ENCODE data around the gene HCRTR1.

Gene HCRTR1

DNA sequence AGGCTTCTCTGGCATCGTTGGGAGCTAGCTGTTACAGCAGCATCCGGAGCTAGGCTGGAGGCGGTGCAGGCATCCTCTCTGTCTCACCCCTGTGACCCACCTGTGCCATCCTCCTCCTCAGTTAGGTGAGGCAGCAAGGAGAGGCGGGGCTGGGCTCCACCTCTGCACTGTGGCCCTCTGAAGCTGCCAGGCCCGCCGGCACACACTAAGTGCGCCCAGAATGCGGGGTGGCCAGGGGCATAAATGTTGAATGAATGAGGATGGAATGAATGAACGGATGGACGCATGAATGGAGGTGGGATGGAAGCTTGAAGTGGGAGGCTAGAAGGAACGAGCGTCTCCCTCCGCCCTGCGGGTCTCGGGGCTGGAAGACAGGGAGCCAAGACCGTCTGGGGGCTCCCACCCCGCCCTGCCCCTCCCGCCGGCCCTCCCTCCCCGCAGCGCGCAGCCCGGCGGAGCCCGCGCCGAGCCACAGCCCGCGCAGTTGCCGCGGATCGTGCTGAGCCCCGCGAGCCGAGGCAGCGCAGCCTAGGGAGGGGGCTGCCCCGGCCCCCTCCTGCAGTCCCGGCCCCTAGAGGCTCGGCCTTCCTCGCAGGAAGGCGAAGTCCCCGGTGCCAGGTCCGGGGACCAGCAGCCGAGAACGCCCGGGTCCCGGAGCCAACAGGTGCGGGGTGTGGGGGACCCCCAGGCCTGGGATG is at the start of gene HCRTR1:
Gene HCRTR1, plus strand, starts transcription at position 472 of the 698 bp plus-strand sequence. CDS start 1,504 bp downstream, outside the sequence.
- DNase-seq = no peak

DNA sequence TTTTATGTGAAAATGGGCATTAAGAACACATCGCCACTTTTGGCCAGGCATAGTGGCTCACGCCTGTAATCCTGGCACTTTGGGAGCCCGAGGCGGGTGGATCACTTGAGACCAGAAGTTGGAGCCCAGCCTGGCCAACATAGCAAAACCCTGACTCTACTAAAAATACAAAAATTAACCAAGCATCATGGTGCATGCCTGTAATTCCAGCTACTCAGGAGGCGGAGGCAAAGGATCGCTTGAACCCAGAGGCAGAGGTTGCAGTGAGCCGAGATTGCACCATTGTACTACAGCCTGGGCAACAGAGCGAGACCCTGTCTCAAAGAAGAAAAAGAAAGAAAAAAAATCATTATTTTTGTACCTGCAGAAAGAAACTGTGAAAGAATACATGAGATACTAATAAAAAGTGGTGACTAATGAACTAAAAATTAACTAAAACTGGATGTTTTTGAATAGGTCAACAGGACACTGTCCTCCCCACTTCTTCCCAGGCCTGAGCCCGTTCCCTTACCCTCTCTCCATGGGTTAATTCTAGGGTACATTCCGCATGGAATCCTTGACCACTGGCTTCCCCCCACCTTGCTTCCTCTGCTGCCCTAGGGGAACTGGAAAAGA is 49.4 kb upstream of the HCRTR1 start:
- no peak for DNase-seq

- no peak for DNase-seq
These were observed 48.4 kb upstream of the HCRTR1 start for GRCh38 chr1:31568895-31569595.

- DNase-seq = no peak
These were observed 47.8 kb upstream of the HCRTR1 start for GRCh38 chr1:31569596-31570173.

- no peak for DNase-seq
These were observed 47.3 kb upstream of the HCRTR1 start for GRCh38 chr1:31570228-31570627.

GRCh38 chr1:31570906-31571305 is 46.6 kb upstream of the HCRTR1 start:
- DNase-seq = no peak

GRCh38 chr1:31571340-31572295 is 45.9 kb upstream of the HCRTR1 start:
- DNase-seq = no peak

GRCh38 chr1:31572323-31573104 is 45.0 kb upstream of the HCRTR1 start:
- no peak for DNase-seq

GRCh38 chr1:31573261-31573660 is 44.2 kb upstream of the HCRTR1 start:
- no peak for DNase-seq

GRCh38 chr1:31574749-31575368 is 42.6 kb upstream of the HCRTR1 start:
- DNase-seq = no peak

GRCh38 chr1:31575369-31576140 is 41.9 kb upstream of the HCRTR1 start:
- DNase-seq = no peak

GRCh38 chr1:31576201-31576669 is 41.3 kb upstream of the HCRTR1 start, which contains the start of gene TINAGL1:
TINAGL1 (plus strand) TSS chr1:31576515; CDS start chr1:31577149, 634 bp downstream.
- DNase-seq = no peak

- no peak for DNase-seq
These were observed 40.6 kb upstream of the HCRTR1 start for GRCh38 chr1:31576743-31577455.

DNA sequence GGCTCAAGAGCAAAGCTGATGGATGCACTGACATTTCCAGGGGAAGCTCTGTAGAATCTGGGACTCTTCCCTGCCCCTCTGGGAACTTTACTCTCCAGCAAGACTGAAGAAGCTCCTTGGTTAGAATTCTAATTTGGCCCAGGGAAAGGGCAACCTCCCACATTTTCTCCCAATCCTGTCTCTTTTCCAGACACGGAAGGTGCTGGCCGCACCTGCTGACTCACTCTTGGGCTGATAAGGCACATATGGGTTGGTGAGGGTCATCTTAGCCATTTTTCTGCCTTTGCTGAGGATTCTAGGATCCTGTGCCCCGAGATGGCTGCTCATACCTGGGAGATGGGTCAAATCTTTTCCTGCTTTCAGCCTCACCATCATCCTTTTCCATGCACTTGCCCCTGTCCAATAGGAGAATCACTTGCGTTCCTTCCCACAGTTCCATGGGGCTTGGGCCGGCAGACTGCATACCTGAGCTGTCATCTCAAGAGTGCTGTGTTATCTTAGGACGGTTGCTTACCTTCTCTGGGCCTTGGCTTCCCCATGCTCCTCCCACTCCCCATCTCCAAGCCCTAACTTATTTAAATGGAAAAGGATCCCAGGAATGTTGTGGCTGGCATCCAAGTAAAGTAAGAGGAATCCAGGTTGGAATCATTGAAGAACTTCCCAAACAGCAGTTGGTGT is 39.8 kb upstream of the HCRTR1 start:
- DNase-seq = no peak

- DNase-seq = no peak
These were observed 38.1 kb upstream of the HCRTR1 start for GRCh38 chr1:31579374-31579773.

DNA sequence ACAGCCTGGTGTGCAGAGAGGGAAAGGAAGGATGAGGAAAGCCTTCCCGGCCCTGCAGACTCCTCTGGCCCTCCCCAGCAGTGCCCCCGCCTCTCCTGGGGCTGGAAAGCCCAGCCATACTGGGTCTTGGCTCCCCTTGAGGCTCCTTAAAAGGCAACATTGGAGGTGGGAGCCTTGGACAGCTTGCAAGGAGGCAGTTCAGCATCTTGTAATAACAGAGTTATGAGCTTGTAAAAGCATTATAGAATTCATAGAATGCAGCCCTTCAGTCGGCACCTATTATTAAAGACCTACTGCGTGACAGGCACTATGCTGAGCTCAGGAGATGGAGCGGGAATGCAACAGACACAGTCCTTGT is 37.0 kb upstream of the HCRTR1 start:
- DNase-seq = no peak

DNA sequence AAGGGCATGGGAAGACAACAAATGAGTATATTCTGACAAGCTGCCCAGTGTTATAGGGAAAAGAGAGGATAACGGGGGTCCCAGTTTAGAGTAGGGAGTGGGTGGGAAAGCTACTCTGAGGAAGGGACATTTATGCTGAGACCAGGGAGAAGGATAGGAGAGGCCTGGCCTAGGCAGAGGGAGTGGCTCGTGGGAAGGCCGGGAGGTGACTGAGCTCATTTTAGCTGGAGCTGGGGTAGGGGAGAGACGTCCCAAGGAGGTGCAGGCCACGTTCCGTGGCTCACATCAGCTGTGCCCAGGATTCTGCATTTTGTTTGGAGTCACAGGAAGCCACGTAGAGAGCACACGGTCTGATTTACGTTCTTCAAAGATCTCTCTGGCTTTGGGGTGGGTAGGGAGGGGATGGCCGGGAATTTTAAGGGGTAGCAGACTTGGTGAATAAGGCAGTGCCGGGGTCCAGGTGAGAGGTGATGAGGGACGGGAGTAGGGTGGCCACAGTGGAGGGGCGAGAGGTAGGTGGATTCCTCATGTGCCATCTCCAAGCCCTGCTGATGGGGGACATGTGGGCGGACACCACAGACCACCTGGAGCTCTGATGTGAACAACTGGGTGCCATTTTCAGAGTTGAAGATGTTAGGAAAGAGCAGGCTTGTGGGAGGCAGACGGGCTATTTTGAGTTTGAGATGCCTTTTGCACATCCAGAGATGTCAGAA is 36.4 kb upstream of the HCRTR1 start:
- no peak for DNase-seq

Measured in activated CD4-positive, alpha-beta T cell treated with anti-CD3 and anti-CD28 coated beads, Interleukin-2, amount 50 U/mL, for 4 hours (primary cell).